Measurements from ENCODE around the gene FGF5. TPM values are rescaled to one million over a fixed set of nuclear protein-coding genes. Genes with fewer than 3 reads are reported as not detected.

FGF5 gene
- total RNA-seq, 3 donors from 2014 or later (not counting 1 experiment from before 2014, with no cell fraction given) = 0.09 TPM; not detected in 1

DNA sequence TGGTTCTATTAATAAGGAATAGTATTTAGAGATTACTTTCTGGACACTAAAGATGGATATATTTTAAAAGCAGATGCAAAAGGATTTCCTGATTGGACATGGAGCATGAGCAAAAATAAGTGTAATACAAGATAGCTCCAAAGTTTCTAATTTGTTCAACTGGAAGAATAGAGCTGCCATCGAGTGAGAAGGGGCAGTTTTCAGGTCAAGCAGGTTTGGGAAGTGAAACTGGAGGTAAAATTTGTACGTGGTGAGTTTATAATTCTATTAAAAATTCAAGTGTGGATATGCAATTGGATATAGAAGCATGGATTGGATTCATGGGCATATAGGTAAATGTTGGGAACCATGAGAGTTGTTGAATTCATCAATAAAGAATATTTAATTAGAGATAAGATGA, 37.3 kb upstream of the FGF5 start:
- H3K27ac ChIP-seq (ENCODE audit: low read length) = no peak overlapping the region
- DNase-seq (no peak), ATAC-seq (no peak)
- Mint-ChIP-seq H3K27me3 (ENCODE audit: low read depth in 2 of 2) (peaks cover 14 to 15% of the 10 kb centered on the region in 2 donors), H3K27ac (no peak overlapping the region), H3K4me1 (no peaks in the 10 kb centered on the region), H3K36me3 (no peaks in the 10 kb centered on the region), H3K9me3 (no peaks in the 10 kb centered on the region), H3K4me3 (no peak overlapping the region)
- TF ChIP-seq, protein P1, sequence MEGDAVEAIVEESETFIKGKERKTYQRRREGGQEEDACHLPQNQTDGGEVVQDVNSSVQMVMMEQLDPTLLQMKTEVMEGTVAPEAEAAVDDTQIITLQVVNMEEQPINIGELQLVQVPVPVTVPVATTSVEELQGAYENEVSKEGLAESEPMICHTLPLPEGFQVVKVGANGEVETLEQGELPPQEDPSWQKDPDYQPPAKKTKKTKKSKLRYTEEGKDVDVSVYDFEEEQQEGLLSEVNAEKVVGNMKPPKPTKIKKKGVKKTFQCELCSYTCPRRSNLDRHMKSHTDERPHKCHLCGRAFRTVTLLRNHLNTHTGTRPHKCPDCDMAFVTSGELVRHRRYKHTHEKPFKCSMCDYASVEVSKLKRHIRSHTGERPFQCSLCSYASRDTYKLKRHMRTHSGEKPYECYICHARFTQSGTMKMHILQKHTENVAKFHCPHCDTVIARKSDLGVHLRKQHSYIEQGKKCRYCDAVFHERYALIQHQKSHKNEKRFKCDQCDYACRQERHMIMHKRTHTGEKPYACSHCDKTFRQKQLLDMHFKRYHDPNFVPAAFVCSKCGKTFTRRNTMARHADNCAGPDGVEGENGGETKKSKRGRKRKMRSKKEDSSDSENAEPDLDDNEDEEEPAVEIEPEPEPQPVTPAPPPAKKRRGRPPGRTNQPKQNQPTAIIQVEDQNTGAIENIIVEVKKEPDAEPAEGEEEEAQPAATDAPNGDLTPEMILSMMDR (IDR thresholded peaks at IDR 0.05) = no peak
- H3K27me3 ChIP-seq (ENCODE audit: control insufficient read depth, insufficient read depth, low read length) = peaks cover 5% of the 10 kb centered on the region
- WGBS (ENCODE audit: insufficient coverage) = 52% methylated on average over 2 of the region's 2 CpGs
- H3K36me3 ChIP-seq (ENCODE audit: control insufficient read depth, insufficient read depth, low read length) = no peaks in the 10 kb centered on the region
- intact Hi-C loops (cut with micrococcal nuclease) = no loop called here
- H3K9me3 ChIP-seq (ENCODE audit: control insufficient read depth, insufficient read depth, low read length) = no peaks in the 10 kb centered on the region
- no peak overlapping the region for H3K4me3 ChIP-seq (ENCODE audit: low read length)
- H3K4me1 ChIP-seq (ENCODE audit: control insufficient read depth, insufficient read depth, low read length) = no peaks in the 10 kb centered on the region

DNA sequence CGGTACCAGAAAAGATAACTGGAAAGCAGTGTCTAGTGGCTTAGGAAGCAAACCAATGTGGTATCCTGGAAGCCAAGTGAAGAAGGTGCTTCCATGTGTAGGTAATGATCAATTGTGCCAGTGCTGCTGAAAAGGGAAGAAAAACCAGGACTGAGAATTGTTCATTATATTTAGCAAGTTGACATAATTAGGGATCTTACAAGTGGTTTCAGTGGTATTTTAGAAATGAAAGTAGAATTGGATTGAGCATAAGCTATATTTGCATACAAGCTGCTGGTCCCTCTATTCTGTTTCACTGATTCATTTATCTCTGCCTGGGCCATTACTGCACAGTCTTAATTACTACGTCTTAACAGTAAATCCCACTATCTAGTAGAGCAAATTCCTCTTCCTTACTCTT, 36.9 kb upstream of the FGF5 start:
- H3K4me1 Mint-ChIP-seq = no peaks in the 10 kb centered on the region
- 94% methylated on average over 2 of the region's 2 CpGs for WGBS (ENCODE audit: insufficient coverage)
- H3K27ac Mint-ChIP-seq = no peak overlapping the region
- H3K27me3 ChIP-seq (ENCODE audit: control insufficient read depth, insufficient read depth, low read length) = peaks cover 5% of the 10 kb centered on the region
- no peaks in the 10 kb centered on the region for H3K9me3 Mint-ChIP-seq
- H3K27ac ChIP-seq (ENCODE audit: low read length) = no peak overlapping the region
- H3K27me3 Mint-ChIP-seq (ENCODE audit: low read depth in 2 of 2) = peaks cover 14 to 17% of the 10 kb centered on the region in 2 donors
- DNase-seq (no peak), ATAC-seq (no peak)
- intact Hi-C loops (cut with micrococcal nuclease) = no loop called here
- no peak overlapping the region for H3K4me3 ChIP-seq (ENCODE audit: low read length)
- TF ChIP-seq, protein P1 (IDR thresholded peaks at IDR 0.05) = no peak
- no peaks in the 10 kb centered on the region for H3K36me3 Mint-ChIP-seq
- no peak overlapping the region for H3K4me3 Mint-ChIP-seq
- H3K36me3 ChIP-seq (ENCODE audit: control insufficient read depth, insufficient read depth, low read length) = no peaks in the 10 kb centered on the region
- H3K4me1 ChIP-seq (ENCODE audit: control insufficient read depth, insufficient read depth, low read length) = no peaks in the 10 kb centered on the region
- no peaks in the 10 kb centered on the region for H3K9me3 ChIP-seq (ENCODE audit: control insufficient read depth, insufficient read depth, low read length)

DNA sequence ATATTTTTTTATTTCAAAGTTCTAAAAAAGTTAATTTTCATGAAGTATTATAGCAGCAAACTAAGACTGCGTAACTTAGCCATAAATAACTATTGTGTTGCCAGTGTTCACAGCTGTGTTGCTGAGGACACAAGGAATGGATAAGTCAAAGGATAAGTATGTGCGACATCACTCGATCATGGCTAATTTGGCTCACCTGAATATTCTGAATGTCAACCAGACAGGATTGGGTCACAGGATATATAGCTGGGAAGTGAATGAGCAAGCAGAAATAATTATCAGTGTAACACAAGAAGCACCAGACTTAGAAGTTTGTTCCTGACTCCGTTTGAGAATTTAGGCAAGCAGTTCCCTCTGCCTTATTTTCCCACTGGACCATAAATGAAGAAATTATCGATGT, 35.3 kb upstream of the FGF5 start:
- Mint-ChIP-seq H3K36me3 (no peaks in the 10 kb centered on the region), H3K4me1 (no peaks in the 10 kb centered on the region), H3K4me3 (no peak overlapping the region), H3K9me3 (no peaks in the 10 kb centered on the region), H3K27ac (no peak overlapping the region), H3K27me3 (ENCODE audit: low read depth in 2 of 2) (peaks cover 18 to 22% of the 10 kb centered on the region in 2 donors)
- TF ChIP-seq, protein P1 (IDR thresholded peaks at IDR 0.05) = no peak
- 83% methylated on average over 5 of the region's 5 CpGs for WGBS (ENCODE audit: insufficient coverage)
- H3K4me1 ChIP-seq (ENCODE audit: control insufficient read depth, insufficient read depth, low read length) = no peaks in the 10 kb centered on the region
- intact Hi-C loops (cut with micrococcal nuclease) = no loop called here
- no peaks in the 10 kb centered on the region for H3K9me3 ChIP-seq (ENCODE audit: control insufficient read depth, insufficient read depth, low read length)
- DNase-seq (no peak), ATAC-seq (no peak)
- H3K27me3 ChIP-seq (ENCODE audit: control insufficient read depth, insufficient read depth, low read length) = peaks cover 5% of the 10 kb centered on the region
- H3K27ac ChIP-seq (ENCODE audit: low read length) = no peak overlapping the region
- no peaks in the 10 kb centered on the region for H3K36me3 ChIP-seq (ENCODE audit: control insufficient read depth, insufficient read depth, low read length)
- no peak overlapping the region for H3K4me3 ChIP-seq (ENCODE audit: low read length)

DNA sequence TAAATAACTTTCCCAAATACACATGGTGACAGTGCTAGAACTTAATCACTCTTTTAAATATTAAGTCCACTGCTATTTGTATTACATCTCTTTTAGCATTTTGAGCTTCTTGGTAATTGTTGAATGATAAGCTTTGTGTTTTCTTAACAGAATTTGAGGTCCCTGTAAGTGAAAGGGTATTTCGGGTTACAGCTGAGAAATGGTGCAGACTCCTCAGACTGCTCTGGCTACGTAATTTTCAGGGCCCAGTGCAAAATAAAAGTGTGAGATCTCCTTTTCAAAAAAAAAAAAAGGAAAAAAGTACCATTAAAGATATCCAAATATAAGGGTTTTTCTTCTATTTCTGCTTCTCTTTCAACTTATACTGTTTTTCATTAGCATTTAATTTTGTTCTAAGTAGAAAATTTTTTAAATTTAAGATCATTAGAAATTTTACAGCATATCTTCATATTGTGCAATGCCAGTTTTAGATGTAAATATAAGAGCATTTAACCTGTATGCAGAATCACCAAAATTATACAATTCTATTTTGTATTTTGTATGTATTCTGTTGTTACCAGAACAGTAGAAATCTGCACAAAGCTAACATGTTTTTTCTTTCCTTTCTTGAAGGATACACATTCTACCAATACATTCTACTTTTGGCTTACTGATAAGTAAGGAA, 33.6 kb upstream of the FGF5 start:
- peaks cover 5% of the 10 kb centered on the region for H3K27me3 ChIP-seq (ENCODE audit: control insufficient read depth, insufficient read depth, low read length)
- ATAC-seq (no peak), DNase-seq (no peak)
- no peaks in the 10 kb centered on the region for H3K4me1 ChIP-seq (ENCODE audit: control insufficient read depth, insufficient read depth, low read length)
- H3K36me3 ChIP-seq (ENCODE audit: control insufficient read depth, insufficient read depth, low read length) = no peaks in the 10 kb centered on the region
- H3K27ac ChIP-seq (ENCODE audit: low read length) = no peak overlapping the region
- Mint-ChIP-seq H3K27me3 (ENCODE audit: low read depth in 2 of 2) (peaks cover 18 to 24% of the 10 kb centered on the region in 2 donors), H3K9me3 (no peaks in the 10 kb centered on the region), H3K27ac (no peak overlapping the region), H3K36me3 (no peaks in the 10 kb centered on the region), H3K4me1 (no peaks in the 10 kb centered on the region), H3K4me3 (no peak overlapping the region)
- H3K4me3 ChIP-seq (ENCODE audit: low read length) = no peak overlapping the region
- intact Hi-C loops (cut with micrococcal nuclease) = no loop called here
- TF ChIP-seq, protein P1 (IDR thresholded peaks at IDR 0.05) = no peak
- 90% methylated on average over 2 of the region's 2 CpGs for WGBS (ENCODE audit: insufficient coverage)
- no peaks in the 10 kb centered on the region for H3K9me3 ChIP-seq (ENCODE audit: control insufficient read depth, insufficient read depth, low read length)
